H1 (cell line): ENCODE data around the gene KDM4E. TPM values are rescaled to one million over a fixed set of nuclear protein-coding genes. Genes with fewer than 3 reads are reported as not detected.

Experiments
- CTCF ChIA-PET: fragments of 300-600 bp; sonication (Branson Sonifier 250); formaldehyde crosslinking; loops from one replicate; lab custom pipeline; 2021; ENCODE audit not compliant: partially characterized antibody; lab: Charles Lee
- POLR2A ChIA-PET: fragments of 300-600 bp; sonication (Branson Sonifier 250); formaldehyde crosslinking; loops from one replicate; lab custom pipeline; 2021; ENCODE audit warnings: inconsistent platforms; ENCODE audit not compliant: partially characterized antibody; lab: Charles Lee
- DNase-seq, 2 experiments: peaks; one replicate each; pipeline versions ENCODE4 v3.0.0 to v3.0.0-alpha.2; 2010 to 2022; ENCODE audit warnings: low spot score in 2 of 2, low read depth in 1 of 2, mixed read lengths in 1 of 2
- FAIRE-seq: peaks from 2 replicates; lab custom pipeline; 2011; peaks lifted over from hg19 to GRCh38; lab: Jason Lieb, UNC
- H2AFZ ChIP-seq: 2 replicates; pipeline ENCODE4 v1.8.1; 2012; ENCODE audit warnings: low read length, inconsistent platforms
- H2AK5ac ChIP-seq: 2 replicates; pipeline ENCODE4 v1.6.1; 2013; ENCODE audit warnings: low read depth, low read length
- H2BK120ac ChIP-seq: replicated peaks from 2 replicates; pipeline ENCODE3; 2013; ENCODE audit warnings: low read depth, low read length, inconsistent platforms
- H2BK12ac ChIP-seq: 2 replicates; pipeline ENCODE4 v1.6.1; 2013; ENCODE audit warnings: low read depth, low read length
- H2BK15ac ChIP-seq: 2 replicates; pipeline ENCODE4 v1.6.1; 2013; ENCODE audit warnings: low read length
- H2BK20ac ChIP-seq: 2 replicates; pipeline ENCODE4 v1.6.1; 2013; ENCODE audit warnings: low read length
- H2BK5ac ChIP-seq: 2 replicates; pipeline ENCODE4 v1.6.1; 2013; ENCODE audit warnings: low read depth, low read length
- H3K14ac ChIP-seq: 2 replicates; pipeline ENCODE4 v1.6.1; 2013; ENCODE audit warnings: inconsistent platforms; ENCODE audit not compliant: insufficient read length
- H3K18ac ChIP-seq: 2 replicates; pipeline ENCODE4 v1.6.1; 2013; ENCODE audit warnings: low read length; ENCODE audit errors: extremely low read depth
- H3K23ac ChIP-seq: 2 replicates; pipeline ENCODE4 v1.6.1; 2013; ENCODE audit warnings: inconsistent platforms; ENCODE audit not compliant: insufficient read length
- H3K23me2 ChIP-seq: 2 replicates; pipeline ENCODE4 v1.6.1; 2013; ENCODE audit warnings: low read depth, low read length
- H3K27ac ChIP-seq: 2 replicates; pipeline ENCODE4 v1.6.1; 2011; ENCODE audit warnings: low read depth, low read length, inconsistent platforms
- H3K27me3 ChIP-seq, 4 experiments: replicated peaks in 1 of 4; 1 replicate in 1 of 4; 2 replicates in 3 of 4; pipeline versions ENCODE4 v1.6.1 to v1.8.1; 2011 to 2013; ENCODE audit warnings: low read length in 3 of 4, mild to moderate bottlenecking in 3 of 4, inconsistent platforms in 2 of 4, mixed read lengths in 2 of 4, moderate library complexity in 1 of 4; ENCODE audit not compliant: control insufficient read depth in 3 of 4, insufficient read depth in 3 of 4; ENCODE audit errors: extremely low read depth in 1 of 4
- H3K36me3 ChIP-seq, 4 experiments: 2 replicates each; pipeline versions ENCODE4 v1.6.1 to v1.8.1; 2011 to 2013; ENCODE audit warnings: mild to moderate bottlenecking in 4 of 4, low read length in 3 of 4, moderate library complexity in 2 of 4, control low read depth in 1 of 4, inconsistent platforms in 1 of 4; ENCODE audit not compliant: insufficient read depth in 4 of 4, control insufficient read depth in 2 of 4
- H3K4ac ChIP-seq: replicated peaks from 2 replicates; pipeline ENCODE3; 2013; ENCODE audit warnings: low read length, low read depth, mixed read lengths, inconsistent platforms; ENCODE audit not compliant: insufficient read length
- H3K4me1 ChIP-seq, 4 experiments: replicated peaks in 1 of 4; 1 replicate in 1 of 4; 2 replicates in 3 of 4; pipeline versions ENCODE4 v1.6.1 to v1.8.1; 2011 to 2013; ENCODE audit warnings: low read length in 3 of 4, inconsistent platforms in 2 of 4, mixed read lengths in 1 of 4; ENCODE audit not compliant: insufficient read depth in 4 of 4, control insufficient read depth in 3 of 4
- H3K4me2 ChIP-seq, 2 experiments: 2 replicates each; pipeline versions ENCODE4 v1.6.1 to v1.8.1; 2011 to 2013; ENCODE audit warnings: low read depth in 2 of 2, low read length in 2 of 2, control low read depth in 1 of 2, inconsistent platforms in 1 of 2, mild to moderate bottlenecking in 1 of 2; ENCODE audit not compliant: insufficient read depth in 1 of 2
- H3K4me3 ChIP-seq, 4 experiments: fragments of 200-600, 300-600 bp in 1 of 4; sonication (generic), shearing (Covaris generic), sonication (Bioruptor Twin) in 1 of 4; 2 replicates each; pipeline versions ENCODE4 v1.5.1 to v1.8.1; 2011 to 2016; ENCODE audit warnings: low read length in 4 of 4, low read depth in 3 of 4, control low read depth in 2 of 4, inconsistent platforms in 2 of 4, mild to moderate bottlenecking in 2 of 4, mixed read lengths in 1 of 4, moderate library complexity in 1 of 4; ENCODE audit not compliant: insufficient read depth in 2 of 4; ENCODE audit errors: extremely low read depth in 1 of 4
- H3K56ac ChIP-seq: replicated peaks from 2 replicates; pipeline ENCODE3; 2013; ENCODE audit warnings: low read depth, mild to moderate bottlenecking, mixed read lengths, low read length, inconsistent platforms; ENCODE audit not compliant: insufficient read length
- H3K79me1 ChIP-seq: 2 replicates; pipeline ENCODE4 v1.6.1; 2013; ENCODE audit warnings: low read depth, low read length, control low read depth
- H3K79me2 ChIP-seq, 2 experiments: 2 replicates each; pipeline versions ENCODE4 v1.6.1 to v1.8.1; 2012 to 2013; ENCODE audit warnings: low read length in 2 of 2, mild to moderate bottlenecking in 2 of 2, inconsistent platforms in 1 of 2; ENCODE audit not compliant: insufficient read depth in 2 of 2, control insufficient read depth in 1 of 2
- H3K9ac ChIP-seq, 4 experiments: replicated peaks in 1 of 4; 1 replicate in 1 of 4; 2 replicates in 3 of 4; pipeline versions ENCODE4 v1.6.1 to v1.8.1; 2011 to 2013; ENCODE audit warnings: low read depth in 3 of 4, low read length in 3 of 4, control low read depth in 2 of 4, mild to moderate bottlenecking in 2 of 4, moderate library complexity in 2 of 4, inconsistent platforms in 1 of 4; ENCODE audit errors: extremely low read depth in 1 of 4
- H3K9me3 ChIP-seq, 2 experiments: 2 replicates each; pipeline versions ENCODE4 v1.6.1 to v1.8.1; 2012 to 2013; ENCODE audit warnings: mild to moderate bottlenecking in 2 of 2, moderate library complexity in 2 of 2, control low read depth in 1 of 2, inconsistent platforms in 1 of 2, low read depth in 1 of 2, low read length in 1 of 2, mixed read lengths in 1 of 2; ENCODE audit not compliant: insufficient read depth in 2 of 2
- H4K20me1 ChIP-seq, 2 experiments: replicated peaks in 1 of 2; 2 replicates each; pipeline versions ENCODE3 to v1.8.1; 2011 to 2013; ENCODE audit warnings: inconsistent platforms in 2 of 2, low read length in 2 of 2, mild to moderate bottlenecking in 1 of 2; ENCODE audit not compliant: insufficient read depth in 2 of 2, control insufficient read depth in 1 of 2
- H4K5ac ChIP-seq: 2 replicates; pipeline ENCODE4 v1.6.1; 2013; ENCODE audit warnings: low read length, low read depth, mixed read lengths, inconsistent platforms; ENCODE audit not compliant: insufficient read length
- H4K8ac ChIP-seq: 2 replicates; pipeline ENCODE4 v1.8.0; 2013; ENCODE audit warnings: mild to moderate bottlenecking, moderate library complexity, low read length, inconsistent platforms; ENCODE audit not compliant: insufficient read depth; ENCODE audit errors: extremely low read depth
- H4K91ac ChIP-seq: replicated peaks from 2 replicates; pipeline ENCODE3; 2013; ENCODE audit warnings: low read length, mixed read lengths, inconsistent platforms; ENCODE audit not compliant: insufficient read length
- GABPA ChIP-seq: IDR thresholded peaks from 2 replicates; pipeline ENCODE4 v1.6.1; 2011; ENCODE audit warnings: mild to moderate bottlenecking, low read length, moderate library complexity, borderline replicate concordance; ENCODE audit not compliant: insufficient read depth
- JUND ChIP-seq: IDR thresholded peaks from 2 replicates; pipeline ENCODE4 v1.6.1; 2011; ENCODE audit warnings: mild to moderate bottlenecking, improper control_type of control experiment, low read length
- MAFK ChIP-seq: IDR thresholded peaks from 2 replicates; pipeline ENCODE4 v1.6.1; 2012; ENCODE audit warnings: low read depth, mild to moderate bottlenecking, improper control_type of control experiment, low read length
- NANOG ChIP-seq: IDR thresholded peaks from 2 replicates; pipeline ENCODE4 v1.6.1; 2011; ENCODE audit warnings: low read length, low read depth, mild to moderate bottlenecking, inconsistent platforms; ENCODE audit not compliant: insufficient read depth, poor library complexity, severe bottlenecking
- RFX5 ChIP-seq: IDR thresholded peaks from 2 replicates; pipeline ENCODE4 v1.6.1; 2011; ENCODE audit warnings: low read depth, low read length, improper control_type of control experiment, borderline replicate concordance
- SP4 ChIP-seq: IDR thresholded peaks from 2 replicates; pipeline ENCODE4 v1.6.1; 2012; ENCODE audit warnings: low read length, inconsistent platforms
- SRF ChIP-seq: IDR thresholded peaks from 2 replicates; pipeline ENCODE4 v1.6.1; 2011; ENCODE audit warnings: mild to moderate bottlenecking, low read depth, low read length, moderate library complexity
- TAF7 ChIP-seq: optimal IDR thresholded peaks from 2 replicates; pipeline ENCODE3; 2011; ENCODE audit warnings: low read depth, mild to moderate bottlenecking, inconsistent platforms, low read length, moderate library complexity, borderline replicate concordance
- WGBS, 2 experiments: shearing (Covaris generic) in 1 of 2; methylation state at CpG; one replicate each; pipeline versions ENCODE4 v1.1.6 to v1.1.7; 2013 to 2015; ENCODE audit warnings: low lambda C conversion rate in 2 of 2, mixed read lengths in 2 of 2, inconsistent platforms in 1 of 2, low coverage in 1 of 2, missing lambda C conversion rate in 1 of 2; ENCODE audit not compliant: insufficient replicate concordance in 2 of 2, insufficient coverage in 1 of 2, insufficient read length in 1 of 2; ENCODE audit errors: extremely low coverage in 1 of 2, missing lambda C conversion rate in 1 of 2; 5-methylcytosine and 5-hydroxymethylcytosine counted together
- polyA plus RNA-seq, 7 experiments: library from polyadenylated mRNA; depleted of rRNA in 3 of 7; stranded (reverse) in 5 of 7; unstranded in 2 of 7; fragments of >200 nt in 5 of 7; fragments of 200-250 nt in 2 of 7; gene quantifications; 1 replicate in 5 of 7; 2 replicates in 1 of 7; 4 replicates in 1 of 7; pipeline versions ENCODE4 v1.2.1 to v1.2.3, GENCODE V29; 2011 to 2013; ENCODE audit warnings: missing spikeins in 2 of 7, mixed read lengths in 2 of 7
- total RNA-seq: library from RNA; stranded (reverse); fragmentation: NEBNext Ultra II Directional; extraction: Animal tissue kit (Norgen Biotek cat#: 25700); gene quantifications from 2 replicates; pipeline ENCODE4 v1.2.1, GENCODE V29; 2021

Gene KDM4E
- total and polyA plus RNA-seq, 2 of the 8 experiments (the other 6 are each of a cell fraction or from before 2014, with no cell fraction given): not detected

DNA sequence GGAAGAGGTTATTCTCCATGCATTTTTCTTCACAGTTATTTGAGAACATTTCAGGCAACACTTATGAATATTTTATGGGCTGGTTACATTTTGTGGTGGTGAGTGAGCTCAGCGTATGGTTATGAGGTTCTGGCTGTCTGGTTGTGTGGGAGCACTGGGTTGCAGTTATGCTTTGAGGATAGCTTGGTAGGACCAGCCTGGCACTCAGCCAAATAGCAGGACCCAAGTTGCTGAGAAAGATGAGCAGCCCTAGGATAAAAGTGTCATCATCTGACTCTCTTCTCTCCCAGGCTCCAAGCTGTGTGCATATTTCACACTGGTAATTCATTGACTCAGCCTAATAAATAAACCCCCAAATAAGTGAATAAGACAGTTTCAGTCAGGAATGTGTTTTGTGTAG is 33.6 kb downstream of the KDM4E start:
- Histone ChIP-seq H3K9me3 (no peaks in the 10 kb centered on the region), H3K9ac (no peak overlapping the region), H4K20me1 (no peaks in the 10 kb centered on the region), H3K36me3 (no peaks in the 10 kb centered on the region), H3K23me2 (no peaks in the 10 kb centered on the region), H3K4me3 (no peak overlapping the region), H3K27ac (no peak overlapping the region), H2AFZ (no peak overlapping the region), H3K27me3 (no peaks in the 10 kb centered on the region; a peak in 3 of 7 replicates), H3K4ac (no peak overlapping the region), H3K14ac (no peak overlapping the region), H3K79me1 (no peaks in the 10 kb centered on the region), H3K79me2 (no peaks in the 10 kb centered on the region), H2AK5ac (no peak overlapping the region), H2BK20ac (no peak overlapping the region), H4K5ac (no peak overlapping the region), H2BK15ac (no peak overlapping the region), H3K23ac (no peak overlapping the region), H4K91ac (no peak overlapping the region), H2BK5ac (no peak overlapping the region), H3K56ac (no peak overlapping the region), H4K8ac (no peak overlapping the region), H3K18ac (no peak overlapping the region), H3K4me2 (no peak overlapping the region), H2BK120ac (no peak overlapping the region), H2BK12ac (no peak overlapping the region), H3K4me1 (no peaks in the 10 kb centered on the region)
- WGBS, 2 experiments: 94% methylated on average over 1 of the region's 1 CpG; no CpG with 5 or more reads in 1 of the 2 experiments
- no peak for FAIRE-seq
- POLR2A ChIA-PET: interaction anchor here (6.1 kb wide), 1 partner anchor 9 kb away, joined by 28 read pairs; the partner anchor contains the start of gene SRSF8
- TF ChIP-seq MAFK (no peak), TAF7 (no peak), SRF (no peak), JUND (no peak), GABPA (no peak), RFX5 (no peak), NANOG (no peak), SP4 (no peak)
- CTCF ChIA-PET: interaction anchor here (4.1 kb wide), 1 partner anchor 10 kb away, joined by 25 read pairs; the partner anchor contains the start of gene SRSF8
- no peak for DNase-seq
